ENCODE data around the gene PAXX. TPM values are rescaled to one million over a fixed set of nuclear protein-coding genes. Genes with fewer than 3 reads are reported as not detected.

PAXX gene
- total RNA-seq, 1 experiment from 2014 or later, result 64.0 TPM

DNA sequence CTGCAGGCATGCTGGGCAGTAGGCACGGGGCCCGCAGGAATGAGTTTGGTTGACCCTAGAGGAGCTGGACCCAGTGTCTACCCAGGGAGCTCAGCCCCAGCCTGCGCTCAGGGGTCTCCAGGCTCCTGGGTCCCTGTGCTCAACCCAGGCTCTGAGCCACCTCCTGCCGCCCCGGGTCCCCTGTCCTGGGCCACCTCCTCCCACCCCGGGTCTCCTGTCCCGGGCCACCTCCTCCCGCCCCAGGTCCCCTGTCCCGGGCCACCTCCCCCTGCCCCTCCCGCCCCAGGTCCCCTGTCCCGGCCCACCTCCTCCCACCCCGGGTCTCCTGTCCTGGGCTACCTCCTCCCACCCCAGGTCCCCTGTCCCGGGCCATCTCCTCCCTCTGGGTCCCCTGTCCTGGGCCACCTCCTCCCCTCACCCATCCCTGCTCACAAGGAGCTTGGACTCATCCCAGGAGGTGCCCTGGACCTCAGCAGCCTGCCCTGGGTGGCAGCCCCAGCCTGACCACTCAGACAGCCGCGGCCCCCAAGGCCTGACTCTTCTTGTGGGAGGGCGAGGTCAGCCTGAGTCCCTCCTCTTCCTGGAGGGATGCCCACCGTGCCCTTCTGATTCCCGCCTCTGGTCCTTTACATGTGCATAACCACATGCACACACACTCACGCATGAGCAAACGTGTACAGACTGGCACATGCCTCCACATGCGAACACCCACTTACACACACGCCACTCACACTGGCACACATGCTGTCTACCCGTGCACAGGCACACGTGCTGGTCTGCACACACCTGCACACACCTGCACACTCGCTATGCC is 37.7 kb upstream of the PAXX start:
- intact Hi-C loops (cut with micrococcal nuclease; ENCODE audit: unreplicated experiment) (no loop called here), in situ Hi-C loops (cut with HindIII; ENCODE audit: low pct_unique_long_range_greater_than_20kb, low sequenced_read_pairs) (no loop called here)
- no peak for ATAC-seq
- H3K9me3 ChIP-seq (ENCODE audit: control insufficient read depth, insufficient read depth, low read depth, low read length), result no peaks in the 10 kb centered on the region
- POLR2A ChIA-PET, result interaction anchor here (0.5 kb wide), 1 partner anchor 82 kb away, joined by 12 read pairs; no protein-coding TSS in a partner anchor
- peaks cover 6% of the 10 kb centered on the region for H3K4me1 ChIP-seq (ENCODE audit: control insufficient read depth, insufficient read depth, low read length)
- H3K27ac ChIP-seq (ENCODE audit: low read length), result no peak overlapping the region
- no peaks in the 10 kb centered on the region for H3K27me3 ChIP-seq (ENCODE audit: control insufficient read depth, insufficient read depth, low read length)
- no peak overlapping the region for H3K4me3 ChIP-seq (ENCODE audit: low read depth in 2 of 2, low read length in 2 of 2)
- no peak for DNase-seq (ENCODE audit: low read depth, low spot score)
- CTCF ChIA-PET, result interaction anchor here (0.9 kb wide), 1 partner anchor 75 kb away, joined by 6 read pairs; no protein-coding TSS in a partner anchor
- no TSS peak for BruUV-seq (replicated peaks)
- TF ChIP-seq TCF7L2 (IDR thresholded peaks at IDR 0.05; ENCODE audit: low read depth, low read length) (no peak), REST (IDR thresholded peaks at IDR 0.05; ENCODE audit: insufficient read depth in 1 of 2, low read depth in 2 of 2, low read length in 1 of 2) (no peak), SIN3A (IDR thresholded peaks at IDR 0.05; ENCODE audit: borderline replicate concordance, insufficient read depth, low read depth, low read length) (no peak), POLR2AphosphoS5 (IDR thresholded peaks at IDR 0.05; ENCODE audit: low read depth, low read length) (no peak)
- TF ChIP-seq, protein P1, sequence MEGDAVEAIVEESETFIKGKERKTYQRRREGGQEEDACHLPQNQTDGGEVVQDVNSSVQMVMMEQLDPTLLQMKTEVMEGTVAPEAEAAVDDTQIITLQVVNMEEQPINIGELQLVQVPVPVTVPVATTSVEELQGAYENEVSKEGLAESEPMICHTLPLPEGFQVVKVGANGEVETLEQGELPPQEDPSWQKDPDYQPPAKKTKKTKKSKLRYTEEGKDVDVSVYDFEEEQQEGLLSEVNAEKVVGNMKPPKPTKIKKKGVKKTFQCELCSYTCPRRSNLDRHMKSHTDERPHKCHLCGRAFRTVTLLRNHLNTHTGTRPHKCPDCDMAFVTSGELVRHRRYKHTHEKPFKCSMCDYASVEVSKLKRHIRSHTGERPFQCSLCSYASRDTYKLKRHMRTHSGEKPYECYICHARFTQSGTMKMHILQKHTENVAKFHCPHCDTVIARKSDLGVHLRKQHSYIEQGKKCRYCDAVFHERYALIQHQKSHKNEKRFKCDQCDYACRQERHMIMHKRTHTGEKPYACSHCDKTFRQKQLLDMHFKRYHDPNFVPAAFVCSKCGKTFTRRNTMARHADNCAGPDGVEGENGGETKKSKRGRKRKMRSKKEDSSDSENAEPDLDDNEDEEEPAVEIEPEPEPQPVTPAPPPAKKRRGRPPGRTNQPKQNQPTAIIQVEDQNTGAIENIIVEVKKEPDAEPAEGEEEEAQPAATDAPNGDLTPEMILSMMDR (IDR thresholded peaks at IDR 0.05), result no peak
- no peaks in the 10 kb centered on the region; the same call in 1 of the 2 replicates for H3K36me3 ChIP-seq (ENCODE audit: control insufficient read depth, insufficient read depth, low read length)

- CTCF ChIA-PET, result no interaction called here
These were observed 36.9 kb upstream of the PAXX start for GRCh38 chr9:136955202-136955942.

More at GRCh38 chr9:136955202-136955942, 36.9 kb upstream of the PAXX start:
- no peak for TF ChIP-seq REST (IDR thresholded peaks at IDR 0.05; ENCODE audit: insufficient read depth in 1 of 2, low read depth in 2 of 2, low read length in 1 of 2)
- no peak for TF ChIP-seq TCF7L2 (IDR thresholded peaks at IDR 0.05; ENCODE audit: low read depth, low read length)
- no peak for TF ChIP-seq SIN3A (IDR thresholded peaks at IDR 0.05; ENCODE audit: borderline replicate concordance, insufficient read depth, low read depth, low read length)
- TF ChIP-seq POLR2AphosphoS5 (IDR thresholded peaks at IDR 0.05; ENCODE audit: low read depth, low read length), result no peak
- TF ChIP-seq, protein P1 (IDR thresholded peaks at IDR 0.05), result no peak
- Histone ChIP-seq H3K4me3 (ENCODE audit: low read depth in 2 of 2, low read length in 2 of 2) (no peak overlapping the region), H3K27me3 (ENCODE audit: control insufficient read depth, insufficient read depth, low read length) (no peaks in the 10 kb centered on the region), H3K27ac (ENCODE audit: low read length) (no peak overlapping the region), H3K9me3 (ENCODE audit: control insufficient read depth, insufficient read depth, low read depth, low read length) (no peaks in the 10 kb centered on the region), H3K36me3 (ENCODE audit: control insufficient read depth, insufficient read depth, low read length) (no peaks in the 10 kb centered on the region), H3K4me1 (ENCODE audit: control insufficient read depth, insufficient read depth, low read length) (peaks cover 6% of the 10 kb centered on the region)
- DNase-seq (ENCODE audit: low read depth, low spot score) (no peak), ATAC-seq (no peak)
- no TSS peak for BruUV-seq (replicated peaks)
- intact Hi-C loops (cut with micrococcal nuclease; ENCODE audit: unreplicated experiment), result no loop called here
- in situ Hi-C loops (cut with HindIII; ENCODE audit: low pct_unique_long_range_greater_than_20kb, low sequenced_read_pairs), result no loop called here
- POLR2A ChIA-PET, result no interaction called here

All from Panc1 (cell line).